Hematopoietic multipotent progenitor cell treated with erythropoietin and hydrocortisone succinate and interleukin-3 and kit ligand, for 6 days (in vitro differentiated cells): ENCODE data around the gene ALDH3A2.

Source experiments
- DNase-seq: peaks from one replicate; pipeline ENCODE4 v3.0.0-alpha.2; 2015

The ALDH3A2 gene

DNA sequence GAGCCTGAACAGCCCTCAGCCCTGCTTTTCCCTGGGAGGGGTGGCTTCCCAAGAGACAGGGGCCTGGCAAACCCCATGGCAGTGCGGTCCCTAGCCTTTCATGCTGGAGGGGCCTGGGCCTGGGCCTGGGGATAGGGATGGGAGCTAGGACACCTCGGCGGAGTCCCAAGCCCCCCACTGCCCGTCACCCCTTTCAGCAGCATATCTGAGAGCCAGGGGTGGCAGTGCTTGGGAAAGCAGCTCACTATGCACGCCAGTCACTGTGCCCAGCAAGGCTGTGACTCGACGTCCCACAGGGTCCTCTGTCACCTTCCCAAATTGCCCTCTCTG lies 68.4 kb downstream of the ALDH3A2 start:
- no peak for DNase-seq

DNA sequence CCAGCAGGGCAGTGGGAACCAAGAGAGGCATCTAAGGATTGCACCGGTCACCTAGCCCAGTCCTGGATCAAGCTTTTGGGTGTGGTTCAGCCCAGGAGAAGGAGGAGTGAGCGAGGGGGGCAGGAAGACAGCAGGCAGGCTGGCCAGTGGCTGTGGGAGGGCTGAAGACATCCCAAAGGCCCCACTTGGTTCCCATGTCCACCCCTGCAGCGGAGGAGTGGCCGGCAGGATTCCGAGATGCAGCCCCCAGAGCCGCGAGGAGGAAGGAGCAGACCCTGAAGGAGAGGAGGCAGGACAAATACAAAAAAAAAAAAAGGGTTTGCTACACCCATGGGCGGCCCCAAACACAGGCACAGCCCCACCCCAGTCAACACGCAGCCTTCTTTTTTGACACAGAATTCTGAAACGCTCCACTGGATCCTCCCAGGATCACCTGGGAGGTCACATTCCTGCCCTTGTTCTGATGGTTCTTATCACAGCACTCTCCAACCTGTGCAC lies 68.9 kb downstream of the ALDH3A2 start:
- DNase-seq = no peak

DNA sequence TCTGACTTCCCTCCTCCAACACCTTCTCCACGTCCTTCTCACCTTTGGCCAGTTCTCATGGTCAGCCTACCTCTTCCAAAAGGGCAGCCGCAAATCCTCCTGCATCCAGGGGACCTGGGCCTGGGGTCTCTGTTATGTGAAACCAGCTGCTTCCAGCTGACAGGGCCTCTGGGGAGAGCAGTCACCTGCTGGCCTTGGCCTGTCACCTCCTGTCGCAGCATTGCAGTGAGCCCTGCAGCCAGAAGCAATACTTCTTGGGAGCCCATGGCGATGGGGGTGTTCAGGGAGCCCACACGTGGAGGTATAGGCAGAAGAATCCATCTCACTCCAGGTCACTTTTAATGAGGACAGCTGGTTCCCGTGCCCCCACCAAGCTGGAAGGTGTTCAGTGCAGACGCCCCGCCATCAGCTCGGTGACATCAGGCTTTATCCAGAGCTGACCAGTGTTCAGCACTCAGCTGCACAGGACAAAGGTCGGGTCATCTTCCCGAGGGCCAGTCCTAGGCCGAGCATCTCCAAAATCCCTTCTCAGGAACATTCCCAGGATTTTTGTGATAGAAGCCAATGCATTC lies 69.6 kb downstream of the ALDH3A2 start:
- no peak for DNase-seq

DNA sequence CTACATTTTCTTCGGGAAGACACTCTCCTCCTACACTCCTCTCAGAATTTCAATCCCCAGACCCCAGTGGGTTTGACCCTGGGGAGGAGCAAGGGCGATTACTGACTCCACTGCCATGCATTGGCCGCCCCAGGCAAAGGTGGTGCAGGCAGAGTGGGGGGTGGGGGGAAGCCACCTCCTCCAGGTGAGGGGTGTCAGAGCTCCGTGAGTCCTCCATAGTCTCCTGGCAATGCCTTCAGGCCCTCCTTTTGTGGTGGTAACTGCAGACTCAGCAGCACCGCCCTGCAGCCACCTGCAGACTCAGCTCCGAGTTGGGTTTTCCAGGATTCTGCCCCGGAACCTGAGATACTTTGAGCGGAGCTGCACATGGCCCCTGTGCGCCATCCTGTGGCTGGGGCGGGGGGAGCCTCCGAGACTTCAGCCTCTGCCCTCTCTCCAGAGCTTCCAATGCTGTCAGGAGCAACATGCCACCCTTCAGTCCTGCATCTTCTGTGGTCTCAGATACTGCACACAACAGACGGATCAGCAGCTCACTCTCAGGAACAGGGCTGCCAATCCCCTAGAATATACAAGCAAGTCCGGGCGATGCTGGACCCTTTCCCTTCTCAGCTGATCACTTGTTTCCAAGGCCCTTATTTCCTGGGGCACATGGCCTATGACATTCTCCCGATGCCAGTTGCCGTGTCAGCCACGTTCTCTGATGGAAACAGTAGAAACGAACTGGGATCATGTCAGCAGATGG lies 70.2 kb downstream of the ALDH3A2 start:
- no peak for DNase-seq

DNA sequence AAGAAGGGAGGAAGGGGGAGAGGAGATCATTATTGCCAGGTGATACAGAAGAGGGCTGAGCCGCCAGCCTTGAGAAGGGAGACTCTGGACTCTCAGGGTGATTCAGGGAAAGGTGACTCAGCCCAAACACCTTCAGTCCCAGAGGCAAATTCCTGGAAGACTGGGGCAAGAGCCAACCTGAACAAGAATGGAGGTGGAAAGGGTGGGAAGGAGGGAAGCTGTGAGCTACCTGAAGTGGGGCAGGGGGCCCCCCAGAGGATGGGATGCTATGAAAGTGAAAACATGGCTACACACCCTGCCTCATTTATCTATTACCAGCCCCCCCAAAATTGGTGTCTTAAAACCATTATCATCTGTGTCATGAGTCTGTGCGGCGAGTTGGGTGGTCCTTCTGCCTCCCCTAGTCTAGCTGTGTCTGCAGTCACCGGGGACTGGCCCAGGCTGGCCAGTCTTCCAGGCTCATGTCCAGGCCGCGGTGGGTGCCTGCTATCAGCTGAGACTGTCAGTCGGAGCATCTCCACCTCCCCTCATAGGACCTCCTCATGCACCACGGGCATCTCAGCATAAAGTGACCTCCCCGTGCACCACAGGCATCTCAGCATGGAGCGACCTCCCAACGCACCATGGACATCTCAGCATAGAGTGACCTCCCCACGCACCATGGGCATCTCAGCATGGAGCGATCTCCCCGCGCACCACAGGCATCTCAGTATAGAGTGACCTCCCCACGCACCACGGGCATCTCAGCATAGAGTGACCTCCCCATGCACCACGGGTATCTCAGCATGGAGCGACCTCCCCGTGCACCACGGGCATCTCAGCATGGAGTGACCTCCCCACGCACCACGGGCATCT lies 71.0 kb downstream of the ALDH3A2 start:
- DNase-seq = no peak

DNA sequence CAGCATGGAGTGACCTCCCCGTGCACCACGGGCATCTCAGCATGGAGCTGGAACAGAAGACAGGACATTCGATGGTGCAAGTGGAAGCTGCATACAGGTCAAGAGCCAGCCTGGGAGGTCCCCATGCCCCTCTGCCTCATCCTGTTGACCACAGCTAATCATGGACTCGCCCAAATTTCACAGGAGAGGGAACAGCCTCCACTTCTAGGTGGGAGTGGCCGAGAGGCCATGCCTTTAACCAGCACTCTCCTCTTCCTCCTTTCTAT lies 71.6 kb downstream of the ALDH3A2 start:
- DNase-seq = no peak

DNA sequence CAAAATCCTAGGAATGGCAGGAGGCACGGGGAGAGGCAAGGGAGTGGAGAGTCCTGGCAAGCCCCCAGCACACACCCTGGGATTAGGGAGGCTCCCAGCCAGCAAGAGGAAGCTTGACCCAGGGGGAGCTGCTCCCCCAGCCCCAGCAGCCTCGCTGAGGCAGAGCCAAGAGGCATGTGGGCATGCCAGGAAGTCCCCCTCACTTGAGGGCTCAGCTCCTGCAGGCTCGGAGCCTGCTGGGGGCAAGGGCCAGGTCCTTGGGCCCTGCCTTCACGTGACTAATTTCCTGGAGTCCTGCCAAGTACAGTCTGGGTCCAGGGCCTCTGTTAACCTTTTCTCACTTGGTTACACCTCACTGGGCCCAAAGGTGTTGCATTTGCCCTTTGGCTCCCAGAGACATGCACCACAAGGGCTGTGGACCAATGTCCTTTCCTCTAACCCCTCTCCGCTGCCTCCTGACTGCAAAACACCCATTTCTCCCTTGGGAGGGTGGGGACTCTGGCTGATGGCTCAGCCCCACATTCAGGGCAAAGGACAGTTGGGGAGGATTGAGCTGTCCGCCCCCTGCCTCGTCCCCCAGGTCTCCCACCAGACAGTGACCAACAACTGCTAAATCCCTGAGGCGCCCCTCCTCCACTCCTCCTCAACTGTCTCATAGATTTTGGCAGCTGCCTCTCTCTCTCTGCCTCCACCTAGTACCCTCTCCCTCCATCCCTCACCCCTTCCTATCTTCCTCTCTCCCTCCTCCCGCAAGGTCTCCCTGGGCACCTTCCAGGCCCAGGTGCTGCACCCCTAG lies 72.3 kb downstream of the ALDH3A2 start:
- peak; percentile 34 for DNase-seq

DNA sequence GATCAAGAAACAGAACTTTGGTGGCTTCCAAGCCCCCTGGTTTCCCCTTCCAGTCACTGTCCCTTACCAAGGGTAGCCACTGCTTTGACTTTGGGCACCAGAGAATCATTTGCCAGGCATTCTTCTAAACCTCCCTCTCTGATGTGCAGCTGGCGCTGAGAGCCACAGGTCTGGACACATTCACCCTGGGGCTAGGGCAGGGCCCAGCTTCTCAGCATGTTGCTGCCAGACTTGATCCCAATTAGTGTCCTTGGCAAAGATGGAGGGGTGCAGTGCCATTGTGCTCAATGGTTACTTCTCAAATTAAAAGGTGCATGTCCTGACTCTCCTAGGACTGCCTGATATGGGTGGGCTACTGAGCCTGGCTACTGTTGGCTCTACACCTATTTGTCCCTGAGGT lies 75.4 kb downstream of the ALDH3A2 start:
- DNase-seq = no peak

DNA sequence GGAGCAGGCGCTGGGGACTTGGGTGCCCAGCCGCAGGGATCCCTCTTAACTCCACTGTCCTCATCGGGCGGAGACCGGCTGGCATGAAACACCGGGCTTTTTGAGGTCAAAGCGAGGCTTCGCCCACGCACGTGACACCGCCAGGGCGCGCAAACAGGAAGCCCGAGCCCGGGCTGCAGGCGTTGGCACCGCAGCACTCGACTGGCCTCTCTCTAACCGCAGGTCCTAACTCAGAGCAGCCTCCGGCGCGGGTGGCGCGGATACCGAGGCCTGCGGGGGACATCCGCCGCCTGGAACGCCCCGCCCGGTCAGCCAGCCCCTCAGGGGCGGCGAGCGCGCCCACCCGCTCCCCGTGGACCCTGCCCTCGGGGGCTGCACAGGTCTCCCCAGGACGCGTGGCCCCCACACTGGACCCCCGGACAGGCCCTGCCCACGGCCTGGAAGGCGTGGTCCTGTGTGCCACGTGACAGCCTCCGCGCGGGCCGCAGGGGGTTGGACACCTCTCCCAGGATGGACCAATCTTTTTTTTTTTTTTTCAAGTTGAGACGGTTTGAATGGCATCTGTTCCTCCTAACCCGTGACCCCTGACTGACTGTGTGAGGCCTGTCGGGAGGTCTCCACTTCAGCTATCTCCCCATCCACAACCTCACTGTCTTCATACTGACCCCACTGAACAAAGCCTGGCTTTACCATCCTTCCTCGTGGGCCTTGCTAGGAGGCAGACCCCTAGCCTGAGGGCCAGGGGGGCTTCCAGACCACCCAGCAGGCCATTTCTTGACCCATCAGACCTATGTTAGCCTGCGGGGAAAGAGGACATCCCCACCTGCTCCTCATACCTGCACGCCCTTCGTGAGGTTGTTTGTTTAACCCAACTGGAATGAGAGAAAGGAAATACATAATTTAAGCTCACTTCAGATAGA lies 76.2 kb downstream of the ALDH3A2 start:
- DNase-seq = peak; percentile 81

DNA sequence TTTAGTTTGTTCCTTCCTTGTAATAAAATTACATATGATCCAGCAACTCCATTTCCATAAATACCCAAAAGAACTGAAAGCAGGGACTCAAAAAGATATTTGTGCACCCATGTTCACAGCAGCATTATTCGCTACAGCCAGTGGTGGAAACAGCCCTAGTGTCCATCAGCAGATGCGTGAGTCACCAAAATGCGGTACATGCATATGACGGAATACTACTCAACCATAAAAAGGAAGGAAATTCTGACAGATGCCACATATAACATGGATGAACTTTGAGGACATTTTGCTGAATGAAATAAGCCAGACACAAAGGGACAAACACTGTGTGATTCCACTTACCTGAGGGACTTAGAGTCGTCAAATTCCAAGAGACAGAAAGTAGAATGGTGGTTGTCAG lies 76.9 kb downstream of the ALDH3A2 start:
- no peak for DNase-seq

DNA sequence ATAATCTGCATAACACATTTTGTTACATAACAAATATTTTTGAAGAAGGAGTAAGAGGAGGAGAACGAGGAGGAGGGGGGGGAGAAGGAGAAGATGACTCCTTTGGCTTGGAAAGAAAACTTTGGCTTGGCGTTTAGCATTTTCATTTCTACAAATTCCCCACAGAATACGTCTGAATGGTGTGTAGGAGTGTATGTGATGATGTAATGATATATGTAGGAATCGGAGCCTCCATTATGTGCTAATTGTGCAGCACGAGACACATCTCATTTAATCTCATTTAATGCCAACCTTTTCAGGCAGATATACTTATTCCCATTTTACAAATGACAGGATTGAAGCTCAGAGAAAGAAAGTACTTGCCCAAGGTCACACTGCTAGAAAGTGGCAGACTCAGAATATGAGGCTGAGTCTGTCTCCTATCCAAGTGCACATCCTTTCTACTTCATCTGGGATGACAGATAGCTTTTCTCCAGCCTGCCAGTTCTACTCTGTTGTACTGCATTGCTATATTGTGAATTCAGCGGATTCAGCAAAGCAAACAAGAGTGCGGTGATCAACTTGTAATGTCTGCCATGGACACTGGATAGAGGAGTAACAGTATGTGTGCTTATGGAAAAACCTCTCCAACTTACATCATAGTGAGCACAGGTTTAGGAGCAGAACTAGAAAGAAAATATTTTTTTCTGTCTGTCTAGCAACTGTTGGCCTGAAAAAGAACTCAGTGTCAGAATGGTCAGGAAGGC lies 78.3 kb downstream of the ALDH3A2 start:
- DNase-seq = no peak
